IMR-90 (cell line): ENCODE measurements around the gene FXYD3. TPM values are rescaled to one million over a fixed set of nuclear protein-coding genes. Genes with fewer than 3 reads are reported as not detected.

Experiments used
- ATAC-seq: fragments of 200-7000 bp; cut with Tn5 transposase; 2 replicates; pipeline ENCODE4 v1.9.1; 2020; ENCODE audit warnings: low read depth, mild to moderate bottlenecking, moderate library complexity
- BruUV-seq: library from RNA; stranded (reverse); fragments of 400-500 nt; replicated peaks from 2 replicates; lab custom pipeline; 2021; lab: Mats Ljungman, UMichigan
- CTCF ChIA-PET: fragments of 300-600 bp; formaldehyde crosslinking; extraction: SDS; loops from one replicate; lab custom pipeline; 2021; ENCODE audit warnings: antibody characterized with exemption; lab: Yijun Ruan, JAX
- POLR2A ChIA-PET: fragments of 300-600 bp; sonication (Branson Sonifier 250); formaldehyde crosslinking; loops from one replicate; lab custom pipeline; 2022; ENCODE audit warnings: antibody characterized with exemption; ENCODE audit not compliant: unreplicated experiment; lab: Charles Lee
- DNase-seq: peaks from one replicate; pipeline ENCODE4 v3.0.0; 2013
- H2AFZ ChIP-seq: replicated peaks from 2 replicates; pipeline ENCODE3; 2013; ENCODE audit warnings: low read length, mild to moderate bottlenecking; ENCODE audit not compliant: poor library complexity
- H2AK5ac ChIP-seq: 2 replicates; pipeline ENCODE4 v1.6.1; 2013; ENCODE audit warnings: low read depth, low read length, inconsistent platforms
- H2AK9ac ChIP-seq: replicated peaks from 2 replicates; pipeline ENCODE3; 2013; ENCODE audit warnings: mild to moderate bottlenecking, low read depth, low read length, moderate library complexity; ENCODE audit not compliant: poor library complexity
- H2BK120ac ChIP-seq: 2 replicates; pipeline ENCODE4 v1.6.1; 2013; ENCODE audit warnings: low read depth, low read length, inconsistent platforms
- H2BK15ac ChIP-seq: 3 replicates; pipeline ENCODE4 v1.6.1; 2013; ENCODE audit warnings: low read depth, low read length, inconsistent platforms
- H2BK20ac ChIP-seq: 2 replicates; pipeline ENCODE4 v1.6.1; 2013; ENCODE audit warnings: low read depth, mild to moderate bottlenecking, inconsistent platforms, low read length, moderate library complexity
- H2BK5ac ChIP-seq: 2 replicates; pipeline ENCODE4 v1.6.1; 2013; ENCODE audit warnings: mild to moderate bottlenecking, low read depth, low read length, inconsistent platforms; ENCODE audit not compliant: poor library complexity, severe bottlenecking
- H3K14ac ChIP-seq: replicated peaks from 2 replicates; pipeline ENCODE4 v1.6.1; 2013; ENCODE audit warnings: low read depth, low read length, inconsistent platforms
- H3K18ac ChIP-seq: 2 replicates; pipeline ENCODE4 v1.6.1; 2013; ENCODE audit warnings: low read depth, low read length, control low read depth
- H3K23ac ChIP-seq: 2 replicates; pipeline ENCODE4 v1.6.1; 2013; ENCODE audit warnings: low read depth, low read length, inconsistent platforms
- H3K27ac ChIP-seq: 2 replicates; pipeline ENCODE4 v1.5.1; 2013; ENCODE audit warnings: mild to moderate bottlenecking, control low read depth, low read length; ENCODE audit not compliant: insufficient read depth
- H3K27me3 ChIP-seq: 2 replicates; pipeline ENCODE4 v1.6.1; 2013; ENCODE audit warnings: low read length; ENCODE audit not compliant: control insufficient read depth, insufficient read depth
- H3K36me3 ChIP-seq: 2 replicates; pipeline ENCODE4 v1.6.1; 2013; ENCODE audit warnings: low read length, mixed read lengths; ENCODE audit not compliant: control insufficient read depth, insufficient read depth
- H3K4ac ChIP-seq: 2 replicates; pipeline ENCODE4 v1.6.1; 2013; ENCODE audit warnings: low read depth, low read length, inconsistent platforms
- H3K4me1 ChIP-seq: 2 replicates; pipeline ENCODE4 v1.6.1; 2013; ENCODE audit warnings: low read length, mixed read lengths; ENCODE audit not compliant: control insufficient read depth, insufficient read depth
- H3K4me2 ChIP-seq: 2 replicates; pipeline ENCODE4 v1.6.1; 2013; ENCODE audit warnings: low read depth, mild to moderate bottlenecking, control low read depth, low read length, moderate library complexity
- H3K4me3 ChIP-seq: 2 replicates; pipeline ENCODE4 v1.5.1; 2013; ENCODE audit warnings: low read depth, mild to moderate bottlenecking, control low read depth, low read length, moderate library complexity; ENCODE audit not compliant: insufficient read depth
- H3K56ac ChIP-seq: 2 replicates; pipeline ENCODE4 v1.6.1; 2013; ENCODE audit warnings: low read length, inconsistent platforms; ENCODE audit not compliant: insufficient read depth; ENCODE audit errors: extremely low read depth
- H3K79me1 ChIP-seq, 2 experiments: 2 replicates each; pipeline ENCODE4 v1.6.1; 2013; ENCODE audit warnings: low read length in 2 of 2, inconsistent platforms in 1 of 2, low read depth in 1 of 2
- H3K9ac ChIP-seq: 2 replicates; pipeline ENCODE4 v1.6.1; 2013; ENCODE audit warnings: low read depth, low read length, control low read depth
- H3K9me1 ChIP-seq: 2 replicates; pipeline ENCODE4 v1.6.1; 2013; ENCODE audit warnings: low read length, inconsistent platforms; ENCODE audit not compliant: insufficient read depth
- H3K9me3 ChIP-seq: 2 replicates; pipeline ENCODE4 v1.6.1; 2013; ENCODE audit warnings: low read length; ENCODE audit not compliant: control insufficient read depth, insufficient read depth
- H4K20me1 ChIP-seq: 2 replicates; pipeline ENCODE4 v1.6.1; 2013; ENCODE audit warnings: low read length, inconsistent platforms; ENCODE audit not compliant: insufficient read depth
- H4K5ac ChIP-seq: 2 replicates; pipeline ENCODE4 v1.6.1; 2013; ENCODE audit warnings: mild to moderate bottlenecking, low read depth, low read length, control low read depth
- H4K8ac ChIP-seq, 2 experiments: 2 replicates each; pipeline ENCODE4 v1.6.1; 2013; ENCODE audit warnings: low read depth in 2 of 2, low read length in 2 of 2, control low read depth in 1 of 2, inconsistent platforms in 1 of 2
- H4K91ac ChIP-seq: 2 replicates; pipeline ENCODE4 v1.6.1; 2013; ENCODE audit warnings: low read depth, low read length, inconsistent platforms; ENCODE audit not compliant: insufficient read depth
- BHLHE40 ChIP-seq: fragments of 150-350 bp; IDR thresholded peaks from 2 replicates; pipeline ENCODE4 v1.6.1; 2016; ENCODE audit warnings: mild to moderate bottlenecking, low read depth, low read length
- CEBPB ChIP-seq: IDR thresholded peaks from 2 replicates; pipeline ENCODE4 v1.6.1; 2012; ENCODE audit warnings: low read depth, low read length, improper control_type of control experiment
- CHD1 ChIP-seq: IDR thresholded peaks from 2 replicates; pipeline ENCODE4 v1.6.1; 2012; ENCODE audit warnings: low read depth, low read length, improper control_type of control experiment
- FOS ChIP-seq: fragments of 150-350 bp; IDR thresholded peaks from 2 replicates; pipeline ENCODE4 v1.6.1; 2016; ENCODE audit warnings: low read depth, low read length
- MAFK ChIP-seq: IDR thresholded peaks from 2 replicates; pipeline ENCODE4 v1.6.1; 2012; ENCODE audit warnings: low read depth, low read length, improper control_type of control experiment
- MAZ ChIP-seq: IDR thresholded peaks from 2 replicates; pipeline ENCODE4 v1.6.1; 2012; ENCODE audit warnings: low read depth, mild to moderate bottlenecking, low read length, improper control_type of control experiment, moderate library complexity, borderline replicate concordance
- MXI1 ChIP-seq: IDR thresholded peaks from 2 replicates; pipeline ENCODE4 v1.6.1; 2012; ENCODE audit warnings: low read depth, mild to moderate bottlenecking, low read length, moderate library complexity, borderline replicate concordance
- NFE2L2 ChIP-seq: fragments of 150-350 bp; IDR thresholded peaks from 2 replicates; pipeline ENCODE4 v1.6.1; 2016; ENCODE audit warnings: low read depth, mild to moderate bottlenecking, low read length
- POLR2A ChIP-seq: IDR thresholded peaks from 2 replicates; pipeline ENCODE4 v1.6.1; 2012; ENCODE audit warnings: mild to moderate bottlenecking, low read depth, low read length
- RAD21 ChIP-seq: IDR thresholded peaks from 2 replicates; pipeline ENCODE4 v1.6.1; 2012; ENCODE audit warnings: low read length, improper control_type of control experiment
- RCOR1 ChIP-seq: IDR thresholded peaks from 2 replicates; pipeline ENCODE4 v1.6.1; 2012; ENCODE audit warnings: mild to moderate bottlenecking, low read length, improper control_type of control experiment; ENCODE audit not compliant: insufficient replicate concordance
- RFX5 ChIP-seq: IDR thresholded peaks from 2 replicates; pipeline ENCODE4 v1.8.0; 2012; ENCODE audit warnings: low read depth, mild to moderate bottlenecking, low read length, moderate library complexity
- SMC3 ChIP-seq: fragments of 150-350 bp; IDR thresholded peaks from 2 replicates; pipeline ENCODE4 v1.6.1; 2016; ENCODE audit warnings: low read depth, mild to moderate bottlenecking, antibody characterized with exemption, low read length, moderate library complexity
- WGBS, 2 experiments: methylation state at CpG; one replicate each; pipeline versions ENCODE4 v1.1.5 to v1.1.7; 2013; ENCODE audit warnings: missing lambda C conversion rate in 2 of 2; ENCODE audit not compliant: insufficient read length in 1 of 2; ENCODE audit errors: extremely low coverage in 2 of 2; 5-methylcytosine and 5-hydroxymethylcytosine counted together
- dilution Hi-C: fragments of 300-500 bp; cut with HindIII; formaldehyde crosslinking; loops from one replicate; pipeline ENCODE4 v1.14.3; 2018; ENCODE audit warnings: low sequenced_read_pairs; ENCODE audit not compliant: unreplicated experiment
- in situ Hi-C: fragments of 300-500 bp; cut with MboI; formaldehyde crosslinking; loops from 3 replicates; pipeline ENCODE4 v1.14.3; 2019; ENCODE audit warnings: low sequenced_read_pairs, inconsistent platforms, mixed read lengths
- intact Hi-C: fragments of 100-400 bp; cut with micrococcal nuclease; formaldehyde crosslinking; loops from 2 replicates; pipeline ENCODE4 v1.10.0; 2022
- polyA plus RNA-seq, 3 experiments: library from polyadenylated mRNA; depleted of rRNA; stranded (reverse); fragments of >200 nt; gene quantifications; 2 replicates each; pipeline ENCODE4 v1.2.3, GENCODE V29; 2012; ENCODE audit warnings: low replicate concordance in 1 of 3
- total RNA-seq: library from RNA; depleted of rRNA; stranded (reverse); fragments of >200 nt; gene quantifications from 2 replicates; pipeline ENCODE4 v1.2.3, GENCODE V29; 2012
- TF ChIP-seq, protein P1 (sequence below): conservative IDR thresholded peaks from 2 replicates; pipeline ENCODE4 v1.5.1; 2012; ENCODE audit warnings: mild to moderate bottlenecking, low read depth, low read length, improper control_type of control experiment
- TF ChIP-seq, protein P2 (sequence below): fragments of 150-350 bp; IDR thresholded peaks from 2 replicates; pipeline ENCODE4 v1.6.1; 2017; ENCODE audit warnings: mild to moderate bottlenecking, antibody characterized with exemption, low read length, low read depth
- TF ChIP-seq, protein P3 (sequence below): fragments of 150-350 bp; IDR thresholded peaks from 2 replicates; pipeline ENCODE4 v1.6.1; 2016; ENCODE audit warnings: low read depth, mild to moderate bottlenecking, low read length, moderate library complexity, borderline replicate concordance

FXYD3 gene
- total and polyA plus RNA-seq, 2 of the 4 experiments (the other 2 are of a cell fraction): not detected

DNA sequence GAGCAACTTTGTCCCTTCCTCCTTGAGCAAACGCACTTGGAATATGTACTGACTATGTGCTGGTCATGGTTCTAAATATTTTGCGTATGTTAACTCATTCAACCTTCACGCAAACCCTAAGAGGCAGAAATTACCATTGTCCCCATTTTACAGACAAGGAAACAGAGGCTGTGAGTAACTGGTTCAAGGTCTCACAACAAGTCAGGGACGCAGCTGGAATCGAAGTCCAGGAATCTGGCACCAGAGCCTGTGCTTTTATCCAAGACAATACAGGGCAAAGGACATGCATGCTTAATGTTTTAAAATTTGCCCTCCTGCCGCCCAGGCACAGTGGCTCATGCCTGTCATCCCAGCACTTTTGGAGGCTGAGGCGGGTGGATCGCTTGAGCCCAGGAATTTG is 44.0 kb downstream of the FXYD3 start:
- POLR2A ChIA-PET: no interaction called here
- peaks cover 52% of the 10 kb centered on the region for H3K36me3 ChIP-seq
- CTCF ChIA-PET: no interaction called here

More for the DNA sequence above, 44.0 kb downstream of the FXYD3 start:
- dilution Hi-C loops (no loop called here), in situ Hi-C loops (no loop called here), intact Hi-C loops (no loop called here)
- H3K79me1 ChIP-seq: peaks cover 11 to 40% of the 10 kb centered on the region in 2 experiments; a peak in 3 of 4 replicates
- no peak overlapping the region for H3K14ac ChIP-seq
- no peak overlapping the region for H2AFZ ChIP-seq
- no peak overlapping the region for H2BK15ac ChIP-seq
- H3K9me3 ChIP-seq: peaks cover 19% of the 10 kb centered on the region
- H3K4me2 ChIP-seq: no peak overlapping the region
- H4K5ac ChIP-seq: no peak overlapping the region
- no peak overlapping the region for H3K9ac ChIP-seq
- H3K27me3 ChIP-seq: no peaks in the 10 kb centered on the region
- H2BK5ac ChIP-seq: no peak overlapping the region
- H4K8ac ChIP-seq: no peak overlapping the region
- BruUV-seq: no TSS peak
- no peak overlapping the region for H3K18ac ChIP-seq
- H2AK9ac ChIP-seq: no peak overlapping the region
- no peak overlapping the region for H3K4ac ChIP-seq
- no peak overlapping the region for H2AK5ac ChIP-seq
- DNase-seq: no peak
- no peak overlapping the region for H4K91ac ChIP-seq
- 0 out of 2 replicates have a peak, but pooled peaks cover 2% of the 10 kb centered on the region for H4K20me1 ChIP-seq
- H3K9me1 ChIP-seq: peaks cover 8% of the 10 kb centered on the region; the same call in 1 of the 2 replicates
- no peak for ATAC-seq
- no peak overlapping the region for H3K27ac ChIP-seq
- H3K4me1 ChIP-seq: peaks cover 5% of the 10 kb centered on the region
- H3K23ac ChIP-seq: no peak overlapping the region
- H3K56ac ChIP-seq: no peak overlapping the region
- TF ChIP-seq RFX5: no peak
- no peak for TF ChIP-seq BHLHE40
- TF ChIP-seq CEBPB: no peak
- no peak for TF ChIP-seq FOS
- TF ChIP-seq RAD21: no peak
- TF ChIP-seq MAFK: no peak
- TF ChIP-seq, protein P1, sequence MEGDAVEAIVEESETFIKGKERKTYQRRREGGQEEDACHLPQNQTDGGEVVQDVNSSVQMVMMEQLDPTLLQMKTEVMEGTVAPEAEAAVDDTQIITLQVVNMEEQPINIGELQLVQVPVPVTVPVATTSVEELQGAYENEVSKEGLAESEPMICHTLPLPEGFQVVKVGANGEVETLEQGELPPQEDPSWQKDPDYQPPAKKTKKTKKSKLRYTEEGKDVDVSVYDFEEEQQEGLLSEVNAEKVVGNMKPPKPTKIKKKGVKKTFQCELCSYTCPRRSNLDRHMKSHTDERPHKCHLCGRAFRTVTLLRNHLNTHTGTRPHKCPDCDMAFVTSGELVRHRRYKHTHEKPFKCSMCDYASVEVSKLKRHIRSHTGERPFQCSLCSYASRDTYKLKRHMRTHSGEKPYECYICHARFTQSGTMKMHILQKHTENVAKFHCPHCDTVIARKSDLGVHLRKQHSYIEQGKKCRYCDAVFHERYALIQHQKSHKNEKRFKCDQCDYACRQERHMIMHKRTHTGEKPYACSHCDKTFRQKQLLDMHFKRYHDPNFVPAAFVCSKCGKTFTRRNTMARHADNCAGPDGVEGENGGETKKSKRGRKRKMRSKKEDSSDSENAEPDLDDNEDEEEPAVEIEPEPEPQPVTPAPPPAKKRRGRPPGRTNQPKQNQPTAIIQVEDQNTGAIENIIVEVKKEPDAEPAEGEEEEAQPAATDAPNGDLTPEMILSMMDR: no peak
- TF ChIP-seq, protein P2, sequence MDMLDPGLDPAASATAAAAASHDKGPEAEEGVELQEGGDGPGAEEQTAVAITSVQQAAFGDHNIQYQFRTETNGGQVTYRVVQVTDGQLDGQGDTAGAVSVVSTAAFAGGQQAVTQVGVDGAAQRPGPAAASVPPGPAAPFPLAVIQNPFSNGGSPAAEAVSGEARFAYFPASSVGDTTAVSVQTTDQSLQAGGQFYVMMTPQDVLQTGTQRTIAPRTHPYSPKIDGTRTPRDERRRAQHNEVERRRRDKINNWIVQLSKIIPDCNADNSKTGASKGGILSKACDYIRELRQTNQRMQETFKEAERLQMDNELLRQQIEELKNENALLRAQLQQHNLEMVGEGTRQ: no peak
- no peak for TF ChIP-seq CHD1
- TF ChIP-seq RCOR1: no peak
- no peak for TF ChIP-seq POLR2A
- no peak for TF ChIP-seq NFE2L2
- no peak for TF ChIP-seq SMC3
- TF ChIP-seq MXI1: no peak
- TF ChIP-seq MAZ: no peak
- TF ChIP-seq, protein P3, sequence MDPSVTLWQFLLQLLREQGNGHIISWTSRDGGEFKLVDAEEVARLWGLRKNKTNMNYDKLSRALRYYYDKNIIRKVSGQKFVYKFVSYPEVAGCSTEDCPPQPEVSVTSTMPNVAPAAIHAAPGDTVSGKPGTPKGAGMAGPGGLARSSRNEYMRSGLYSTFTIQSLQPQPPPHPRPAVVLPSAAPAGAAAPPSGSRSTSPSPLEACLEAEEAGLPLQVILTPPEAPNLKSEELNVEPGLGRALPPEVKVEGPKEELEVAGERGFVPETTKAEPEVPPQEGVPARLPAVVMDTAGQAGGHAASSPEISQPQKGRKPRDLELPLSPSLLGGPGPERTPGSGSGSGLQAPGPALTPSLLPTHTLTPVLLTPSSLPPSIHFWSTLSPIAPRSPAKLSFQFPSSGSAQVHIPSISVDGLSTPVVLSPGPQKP: no peak
- H2BK120ac ChIP-seq: no peak overlapping the region
- H3K4me3 ChIP-seq: no peak overlapping the region
- WGBS, 2 experiments: 80% methylated on average over 1 of the region's 8 CpGs; no CpG with 5 or more reads in 1 of the 2 experiments
- no peak overlapping the region for H2BK20ac ChIP-seq
